ENCODE results near the gene TAL2.

TAL2 gene

GRCh38 chr9:105662184-105663104 lies at the start of gene TAL2:
Gene TAL2 (plus strand): TSS chr9:105662457. CDS start chr9:105662497, 40 bp downstream.
- TF ChIP-seq USF1 (IDR thresholded peaks at IDR 0.05) = no peak
- no peak for TF ChIP-seq YY1 (IDR thresholded peaks at IDR 0.05; ENCODE audit: low read depth)
- TF ChIP-seq TAF1 (IDR thresholded peaks at IDR 0.05; ENCODE audit: low read depth) = no peak
- no peak for TF ChIP-seq FOXM1 (IDR thresholded peaks at IDR 0.05; ENCODE audit: borderline replicate concordance, low read depth)
- TF ChIP-seq RAD21 (IDR thresholded peaks at IDR 0.05; ENCODE audit: low read depth) = no peak
- no peak for TF ChIP-seq REST (IDR thresholded peaks at IDR 0.05; ENCODE audit: low read depth)
- no peak for TF ChIP-seq TEAD4 (IDR thresholded peaks at IDR 0.05)
- no peak for TF ChIP-seq MAX (IDR thresholded peaks at IDR 0.05)
- TF ChIP-seq EP300 (IDR thresholded peaks at IDR 0.05; ENCODE audit: borderline replicate concordance) = no peak
- no peak for TF ChIP-seq NFIC (IDR thresholded peaks at IDR 0.05)
- TF ChIP-seq CEBPB (IDR thresholded peaks at IDR 0.05) = no peak
- TF ChIP-seq TCF12 (IDR thresholded peaks at IDR 0.05; ENCODE audit: low read depth) = no peak
- TF ChIP-seq CREB1 (IDR thresholded peaks at IDR 0.05; ENCODE audit: low read depth) = no peak
- no peak for TF ChIP-seq ZBTB7A (IDR thresholded peaks at IDR 0.05; ENCODE audit: low read depth)
- TF ChIP-seq EGR1 (IDR thresholded peaks at IDR 0.05) = no peak

- TF ChIP-seq NFIC (IDR thresholded peaks at IDR 0.05) (no peak), USF1 (IDR thresholded peaks at IDR 0.05) (no peak), REST (IDR thresholded peaks at IDR 0.05; ENCODE audit: low read depth) (no peak), ZBTB7A (IDR thresholded peaks at IDR 0.05; ENCODE audit: low read depth) (no peak), FOXM1 (IDR thresholded peaks at IDR 0.05; ENCODE audit: borderline replicate concordance, low read depth) (no peak), CEBPB (IDR thresholded peaks at IDR 0.05) (no peak), MAX (IDR thresholded peaks at IDR 0.05) (no peak), CREB1 (IDR thresholded peaks at IDR 0.05; ENCODE audit: low read depth) (no peak), TEAD4 (IDR thresholded peaks at IDR 0.05) (no peak), TCF12 (IDR thresholded peaks at IDR 0.05; ENCODE audit: low read depth) (no peak), YY1 (IDR thresholded peaks at IDR 0.05; ENCODE audit: low read depth) (no peak), TAF1 (IDR thresholded peaks at IDR 0.05; ENCODE audit: low read depth) (no peak), EP300 (IDR thresholded peaks at IDR 0.05; ENCODE audit: borderline replicate concordance) (no peak), EGR1 (IDR thresholded peaks at IDR 0.05) (no peak), RAD21 (IDR thresholded peaks at IDR 0.05; ENCODE audit: low read depth) (no peak)
Measured at GRCh38 chr9:105621001-105621400, 41.3 kb upstream of the TAL2 start.

- TF ChIP-seq TEAD4 (IDR thresholded peaks at IDR 0.05) (no peak), CEBPB (IDR thresholded peaks at IDR 0.05) (no peak), CREB1 (IDR thresholded peaks at IDR 0.05; ENCODE audit: low read depth) (no peak), RAD21 (IDR thresholded peaks at IDR 0.05; ENCODE audit: low read depth) (no peak), EGR1 (IDR thresholded peaks at IDR 0.05) (no peak)
Measured at GRCh38 chr9:105625088-105625487, 37.2 kb upstream of the TAL2 start.

GRCh38 chr9:105632807-105633206 lies 29.4 kb upstream of the TAL2 start:
- TF ChIP-seq TEAD4 (IDR thresholded peaks at IDR 0.05) (no peak), EP300 (IDR thresholded peaks at IDR 0.05; ENCODE audit: borderline replicate concordance) (no peak), TCF12 (IDR thresholded peaks at IDR 0.05; ENCODE audit: low read depth) (no peak), CEBPB (IDR thresholded peaks at IDR 0.05) (no peak), EGR1 (IDR thresholded peaks at IDR 0.05) (no peak), REST (IDR thresholded peaks at IDR 0.05; ENCODE audit: low read depth) (no peak), FOXM1 (IDR thresholded peaks at IDR 0.05; ENCODE audit: borderline replicate concordance, low read depth) (no peak), RAD21 (IDR thresholded peaks at IDR 0.05; ENCODE audit: low read depth) (no peak), MAX (IDR thresholded peaks at IDR 0.05) (no peak), ZBTB7A (IDR thresholded peaks at IDR 0.05; ENCODE audit: low read depth) (no peak), CREB1 (IDR thresholded peaks at IDR 0.05; ENCODE audit: low read depth) (no peak), YY1 (IDR thresholded peaks at IDR 0.05; ENCODE audit: low read depth) (no peak), TAF1 (IDR thresholded peaks at IDR 0.05; ENCODE audit: low read depth) (no peak), USF1 (IDR thresholded peaks at IDR 0.05) (no peak), NFIC (IDR thresholded peaks at IDR 0.05) (no peak)

Data from Ishikawa (cell line).